NCI-H2081 treated with DMSO at 0.1 percent for 48 hours (cell line): ENCODE measurements around the gene LCLAT1.

ENCODE experiments used
- DNase-seq: peaks from one replicate; lab custom pipeline; 2025; lab: John Stamatoyannopoulos, UW

Gene LCLAT1

DNA sequence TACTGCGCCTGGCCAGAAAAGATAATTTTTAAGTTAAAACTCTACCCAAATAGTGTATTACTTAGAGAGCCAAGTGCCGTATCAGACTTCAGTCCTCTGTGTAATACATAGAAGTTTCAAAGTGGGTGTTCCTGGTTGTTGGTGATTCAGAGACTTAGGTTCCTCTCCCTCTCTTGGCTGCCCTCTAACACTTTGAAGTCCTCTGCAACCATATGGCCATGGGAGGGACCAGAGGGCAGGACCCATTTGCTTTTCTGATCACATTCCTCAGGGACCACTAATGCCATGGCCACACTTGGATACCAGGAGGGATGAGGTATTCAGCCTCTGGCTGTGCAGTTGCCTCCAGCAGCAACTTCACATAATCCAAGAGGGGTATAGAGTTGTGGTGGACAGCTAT is 228.7 kb downstream of the LCLAT1 start:
- DNase-seq, result no peak

DNA sequence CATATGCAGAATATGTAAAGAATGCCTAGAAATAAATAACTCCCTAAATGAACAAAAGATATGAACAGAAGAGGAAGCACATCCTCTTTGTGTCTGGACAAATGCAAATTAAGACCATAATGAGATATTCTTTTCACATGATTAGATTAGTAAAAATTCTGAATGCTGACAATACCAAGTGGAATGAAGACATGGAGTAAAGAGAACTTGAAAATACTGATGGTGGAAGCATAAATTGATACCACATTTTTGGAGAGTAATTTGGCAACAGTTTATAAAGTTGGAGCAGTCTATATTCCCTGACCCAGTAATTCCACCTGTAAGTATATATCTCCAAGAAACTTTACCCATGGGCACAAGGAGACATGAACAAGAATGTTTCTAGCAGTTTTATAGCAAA is 230.2 kb downstream of the LCLAT1 start:
- no peak for DNase-seq

DNA sequence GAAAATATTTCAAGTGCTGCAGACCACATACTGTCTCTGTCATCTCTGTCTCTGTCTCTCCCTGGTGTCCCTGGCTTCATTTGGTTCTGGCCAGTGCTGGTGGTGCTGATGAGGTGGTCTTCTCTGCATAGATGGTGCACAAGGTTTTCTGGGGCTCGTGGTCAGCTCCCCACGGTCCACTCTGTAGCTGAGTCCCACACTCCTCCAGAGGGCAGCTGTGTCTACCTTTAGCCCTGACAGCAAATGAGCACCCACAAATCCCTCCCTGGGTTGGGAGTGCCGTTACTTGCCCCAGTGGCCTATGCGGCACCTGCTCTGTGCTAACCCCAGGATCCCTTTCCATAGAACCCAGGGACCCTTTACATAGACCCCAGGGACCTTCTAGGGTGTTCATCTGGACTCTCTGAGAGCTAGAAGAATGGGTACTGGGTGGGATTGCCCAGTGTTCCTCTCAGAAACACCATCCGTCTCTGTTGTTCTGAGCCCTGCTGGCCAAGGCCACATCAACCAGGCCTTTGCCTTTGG is 230.9 kb downstream of the LCLAT1 start:
- no peak for DNase-seq

DNA sequence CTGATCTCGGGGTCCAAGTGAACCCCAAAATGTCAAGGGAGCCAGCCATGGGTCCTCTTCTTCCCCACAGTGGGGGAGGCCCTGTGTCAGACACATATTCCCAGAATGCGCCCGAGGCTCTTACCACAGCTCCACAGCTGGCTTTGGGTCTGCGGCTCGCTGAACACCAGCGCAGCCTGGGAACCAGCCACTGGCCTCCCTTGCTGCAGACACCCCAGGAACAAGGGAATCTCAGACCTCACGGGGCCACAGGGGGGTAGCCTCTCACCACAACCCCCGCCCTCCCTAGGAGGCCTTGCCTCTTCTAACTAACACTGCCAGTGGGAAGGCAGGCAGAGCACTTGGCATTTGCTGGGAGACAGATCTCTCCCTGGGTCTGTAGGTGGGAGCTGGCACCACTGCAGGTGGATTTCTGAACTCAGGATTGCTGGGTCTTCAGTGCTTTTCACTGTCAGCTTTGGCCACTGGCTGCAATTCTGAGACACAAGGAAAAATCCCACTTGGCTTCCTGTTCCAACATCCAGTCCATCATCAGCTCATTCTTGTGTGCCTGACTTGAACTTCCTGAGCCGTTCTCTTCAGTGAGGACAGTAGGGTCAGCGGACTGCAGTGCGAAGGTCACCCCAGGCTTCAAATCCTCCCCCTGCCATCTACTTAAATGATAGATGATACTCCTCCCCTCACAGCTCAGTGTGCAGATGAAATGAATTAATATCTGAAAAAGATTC is 231.5 kb downstream of the LCLAT1 start:
- no peak for DNase-seq

DNA sequence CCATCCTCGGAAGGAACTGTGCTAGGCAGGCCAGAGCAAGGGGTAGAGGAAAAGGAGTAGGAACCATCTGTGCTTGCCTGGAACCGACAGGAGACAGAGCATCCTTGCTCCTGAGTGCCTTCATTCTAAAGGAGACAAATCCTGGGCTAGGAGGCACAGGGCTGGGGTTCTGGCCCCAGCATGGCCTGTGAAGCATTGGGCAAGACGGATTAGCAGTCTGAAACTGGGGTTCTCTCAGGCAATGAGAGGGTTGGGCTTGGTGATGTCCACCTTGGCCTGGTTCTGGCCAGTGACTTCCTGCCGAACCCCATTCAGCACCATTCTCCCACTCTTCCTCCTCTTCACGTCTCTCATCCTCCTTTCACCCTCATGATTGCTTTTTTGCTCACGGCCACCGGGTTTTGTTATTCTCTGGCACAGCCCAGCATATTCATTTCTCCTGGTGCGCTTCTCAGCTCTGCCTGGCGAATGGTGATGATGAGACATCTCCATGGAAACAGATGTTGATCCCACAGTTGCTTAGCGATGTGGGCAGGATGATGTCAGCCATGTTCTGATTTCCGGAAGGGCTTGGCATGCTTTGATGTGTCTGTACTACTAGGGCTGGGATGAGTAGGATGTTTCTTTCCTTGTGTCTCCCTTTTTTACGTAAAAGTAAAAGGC is 232.5 kb downstream of the LCLAT1 start:
- no peak for DNase-seq

DNA sequence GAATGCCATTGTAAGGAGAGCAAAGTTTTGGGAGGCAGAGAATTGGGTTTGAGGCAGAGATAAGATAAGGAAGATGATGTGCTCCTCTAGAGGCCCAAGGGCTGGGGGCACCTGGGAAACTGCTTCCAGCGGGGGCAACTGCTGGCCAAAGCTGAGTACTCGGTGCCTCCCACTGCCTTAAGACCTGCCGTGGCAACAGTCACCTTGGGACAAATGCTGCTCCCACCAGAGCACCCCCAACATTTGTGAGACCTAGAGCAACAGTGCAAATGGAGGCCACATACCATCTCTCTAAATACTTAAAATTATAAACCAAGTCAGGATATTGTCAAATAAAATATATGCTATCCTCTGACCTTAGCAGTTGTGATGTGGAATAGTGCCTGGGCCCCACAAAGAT is 233.1 kb downstream of the LCLAT1 start:
- DNase-seq, result no peak

DNA sequence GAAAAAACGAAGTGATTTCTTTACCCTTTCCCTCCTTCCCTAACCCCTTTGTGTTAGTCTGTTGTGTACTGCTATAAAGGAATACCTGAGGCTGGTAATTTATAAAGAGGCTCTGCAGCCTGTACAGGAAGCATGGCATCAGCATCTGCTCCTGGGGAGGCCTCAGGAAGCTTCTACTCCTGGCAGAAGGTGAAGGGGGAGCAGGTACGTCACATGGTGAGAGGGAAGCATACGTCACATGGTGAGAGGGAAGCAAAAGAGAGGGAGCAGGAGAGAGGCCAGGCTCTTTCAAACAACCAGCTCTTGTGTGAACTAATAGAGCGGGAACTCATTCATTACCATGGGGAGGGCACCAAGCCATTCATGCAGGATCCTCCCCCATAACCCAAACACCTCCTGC is 234.0 kb downstream of the LCLAT1 start:
- no peak for DNase-seq

DNA sequence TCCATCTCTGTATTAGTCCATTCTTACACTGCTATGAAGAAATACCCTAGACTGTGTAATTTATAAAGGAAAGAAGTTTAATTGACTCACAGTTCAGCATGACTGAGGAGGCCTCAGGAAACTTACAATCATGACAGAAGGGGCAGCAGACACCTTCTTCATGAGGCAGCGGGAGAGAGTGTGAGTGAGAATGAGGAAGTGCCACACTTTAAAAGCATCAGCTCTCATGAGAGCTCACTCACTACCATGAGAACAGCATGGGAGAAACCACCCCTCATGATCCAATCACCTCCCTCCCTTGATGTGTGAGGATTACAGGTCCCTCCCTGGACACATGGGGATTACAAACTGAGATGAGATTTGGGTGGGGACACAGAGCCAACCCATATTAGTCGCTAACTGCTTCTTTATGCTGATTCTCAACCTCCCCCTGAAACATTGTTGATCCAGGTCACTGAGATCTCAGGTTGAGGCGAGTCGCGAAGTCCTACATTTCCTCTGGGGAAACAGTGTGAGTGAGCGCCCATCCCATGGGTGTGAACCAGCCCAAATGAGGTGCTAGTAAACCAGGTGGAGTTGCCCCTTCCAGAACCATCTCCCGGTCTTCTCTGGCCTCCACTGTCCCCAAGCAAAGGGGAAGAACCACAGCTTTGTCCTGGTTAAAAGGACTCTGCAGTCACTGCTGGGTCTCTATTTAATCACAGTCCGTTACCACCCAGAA is 236.3 kb downstream of the LCLAT1 start:
- no peak for DNase-seq

DNA sequence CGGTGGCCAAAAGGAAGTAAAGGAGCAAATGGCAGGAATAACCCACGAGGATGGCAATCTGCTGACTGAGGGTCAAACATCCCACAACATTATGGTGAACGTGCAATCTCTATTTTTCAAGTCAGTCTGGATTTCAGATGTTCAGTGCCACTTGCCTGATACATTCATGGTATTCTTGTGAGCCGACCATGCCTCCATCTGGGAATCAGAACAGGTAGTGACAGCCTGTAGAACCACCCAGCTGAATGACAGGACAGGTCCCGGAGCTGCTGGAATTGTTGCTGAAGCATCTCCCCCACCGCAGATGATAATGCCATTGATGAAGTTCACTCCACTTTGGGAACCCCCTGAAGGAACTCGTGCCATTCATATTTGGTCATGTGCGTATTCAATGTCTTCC is 237.0 kb downstream of the LCLAT1 start:
- DNase-seq, result no peak

DNA sequence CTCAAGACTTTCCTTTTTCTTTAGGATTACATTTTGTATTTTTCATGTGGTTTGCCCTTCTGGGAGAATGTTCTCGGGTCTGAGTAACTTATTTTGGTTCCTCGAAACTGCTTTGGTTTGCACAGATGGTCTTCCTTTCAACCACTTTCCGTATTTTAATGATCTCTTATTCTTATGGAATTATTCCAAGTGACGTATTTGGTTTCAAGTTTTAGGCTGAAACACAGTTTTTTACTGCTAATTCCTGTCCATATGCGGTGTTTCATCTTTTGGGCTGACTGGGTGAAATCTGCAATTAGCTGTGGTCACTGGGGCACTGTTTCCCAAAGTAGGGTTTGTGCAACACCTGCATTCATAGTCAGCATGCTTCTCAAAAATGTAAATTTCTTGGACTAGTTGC is 237.5 kb downstream of the LCLAT1 start:
- no peak for DNase-seq

DNA sequence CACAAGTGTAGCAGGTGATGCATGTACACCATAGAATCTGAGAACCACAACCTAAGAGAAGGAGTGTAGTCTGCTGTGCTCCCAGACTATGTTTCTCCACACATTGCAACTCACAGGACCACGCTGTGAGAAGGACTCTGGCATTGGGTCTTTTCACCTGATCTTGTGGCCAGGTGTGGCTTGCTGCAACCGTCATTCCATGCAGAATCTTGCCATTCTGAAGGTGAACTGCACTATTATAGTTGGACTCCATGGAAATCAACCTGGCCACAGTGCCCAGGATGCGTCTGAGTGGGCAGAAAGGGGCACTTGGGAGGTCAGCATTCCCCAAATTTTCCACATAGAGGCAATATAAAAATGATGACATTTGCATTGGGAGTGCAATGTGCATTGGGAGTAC is 237.9 kb downstream of the LCLAT1 start:
- DNase-seq, result no peak

DNA sequence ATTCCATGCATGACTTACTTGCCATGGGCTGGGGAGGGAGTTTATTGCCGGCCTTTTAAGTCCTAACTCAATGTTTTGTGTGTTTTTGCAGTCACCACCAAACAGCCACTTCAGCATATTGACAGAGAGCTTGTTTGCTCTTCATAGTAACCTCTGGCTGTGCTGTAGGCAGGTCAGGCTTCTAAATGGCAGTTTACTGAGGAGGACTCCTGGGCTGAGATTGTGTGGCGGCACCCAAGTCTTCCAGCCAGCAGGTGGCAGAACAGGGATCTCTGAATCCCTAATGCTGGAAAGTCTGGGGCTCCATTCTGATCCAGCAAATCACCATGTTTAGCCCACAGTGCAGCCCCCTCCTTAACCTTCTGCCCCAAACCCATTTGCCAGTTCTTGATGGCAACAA is 239.0 kb downstream of the LCLAT1 start:
- no peak for DNase-seq

DNA sequence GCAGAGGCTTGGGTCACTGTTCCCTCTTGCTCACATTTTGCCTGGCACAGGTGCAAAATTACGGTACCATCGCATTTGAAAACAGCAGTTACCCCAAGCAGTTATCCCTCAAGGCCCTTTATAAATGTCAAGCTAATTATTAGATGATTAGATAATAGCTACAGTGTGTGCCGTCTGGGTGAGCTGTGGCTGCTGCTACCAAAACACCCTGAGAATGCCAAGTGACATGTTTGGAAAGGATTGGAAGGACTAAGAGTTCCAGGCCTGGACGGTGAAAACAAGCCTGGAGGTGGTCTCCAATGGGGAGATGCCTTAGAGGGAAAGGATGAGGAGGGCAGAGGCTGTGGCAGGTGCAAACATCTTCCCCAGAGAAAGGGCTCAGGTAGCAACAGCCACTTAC is 239.6 kb downstream of the LCLAT1 start:
- DNase-seq, result no peak

DNA sequence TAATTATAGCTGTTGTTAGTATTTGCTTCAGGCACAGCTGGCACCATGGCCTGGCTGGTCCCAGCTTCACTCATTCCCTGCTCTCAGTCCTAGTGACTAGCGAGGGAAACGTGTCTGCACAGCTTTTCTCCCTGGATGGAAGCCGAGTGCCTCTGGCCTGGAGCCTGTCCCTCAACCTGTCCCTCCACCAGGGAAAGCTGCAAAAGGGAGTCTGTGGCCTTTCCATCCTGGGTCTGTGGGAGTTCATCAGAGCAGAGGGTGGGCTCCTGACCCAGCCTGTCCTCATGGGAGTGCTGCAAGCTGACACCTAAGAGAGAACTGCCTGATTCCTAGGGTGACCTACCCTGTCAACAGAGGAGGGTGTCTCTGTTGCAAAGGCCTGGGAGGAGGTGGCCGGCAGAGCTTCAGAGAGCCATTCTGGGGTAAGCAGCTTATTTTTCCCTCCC is 241.9 kb downstream of the LCLAT1 start:
- DNase-seq, result peak; percentile 49

DNA sequence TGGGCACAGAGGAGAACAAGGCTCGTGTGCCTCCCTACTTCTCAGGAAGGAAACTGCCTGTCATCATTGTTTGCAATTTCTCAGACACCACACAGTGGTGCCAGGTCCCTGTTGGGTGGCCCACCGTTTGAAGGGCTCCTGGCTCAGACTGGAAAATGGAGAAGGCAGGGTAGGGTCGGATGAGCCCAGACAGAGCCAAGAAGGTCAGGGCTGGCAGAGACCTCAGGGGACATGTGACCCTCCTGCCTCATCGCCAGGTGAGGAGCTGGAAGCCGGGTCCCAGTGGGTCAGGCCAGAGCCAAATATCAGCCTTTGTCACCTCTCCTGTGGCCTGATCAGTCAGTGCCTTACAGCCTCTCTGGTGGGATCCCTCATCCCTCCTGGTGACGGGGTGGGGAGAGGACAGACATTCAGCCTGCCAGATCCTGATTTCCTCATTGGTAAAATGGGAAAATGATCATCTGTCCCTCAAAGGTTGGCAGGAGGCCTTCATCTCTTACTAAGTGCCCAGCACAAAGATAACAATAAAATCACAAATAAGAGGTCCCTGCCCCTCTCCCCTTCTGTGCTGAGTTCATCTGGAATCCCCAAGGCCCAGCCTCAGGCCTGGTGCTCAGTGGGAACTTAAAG is 242.6 kb downstream of the LCLAT1 start:
- DNase-seq, result no peak

DNA sequence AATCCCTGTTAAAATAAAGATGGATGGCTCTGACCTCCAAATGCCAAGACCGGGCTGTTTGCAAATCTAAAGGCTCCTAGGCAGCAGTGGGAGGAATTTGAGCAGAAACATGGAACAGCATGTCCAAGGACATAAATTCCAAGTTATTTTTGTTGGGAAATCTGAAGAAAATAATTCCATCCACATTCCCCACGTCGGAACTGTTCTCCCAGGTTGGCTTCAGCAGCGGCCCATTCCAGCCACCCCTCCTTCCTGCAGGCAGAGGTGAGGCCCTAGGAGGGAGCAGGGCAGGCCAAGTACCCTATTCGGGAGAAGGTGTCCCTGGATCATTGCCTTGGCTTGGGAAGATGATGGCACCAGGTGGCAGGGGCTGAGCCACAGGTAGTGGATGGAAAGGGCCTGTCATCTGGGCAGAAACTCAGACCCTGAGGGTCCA is 243.1 kb downstream of the LCLAT1 start:
- no peak for DNase-seq

DNA sequence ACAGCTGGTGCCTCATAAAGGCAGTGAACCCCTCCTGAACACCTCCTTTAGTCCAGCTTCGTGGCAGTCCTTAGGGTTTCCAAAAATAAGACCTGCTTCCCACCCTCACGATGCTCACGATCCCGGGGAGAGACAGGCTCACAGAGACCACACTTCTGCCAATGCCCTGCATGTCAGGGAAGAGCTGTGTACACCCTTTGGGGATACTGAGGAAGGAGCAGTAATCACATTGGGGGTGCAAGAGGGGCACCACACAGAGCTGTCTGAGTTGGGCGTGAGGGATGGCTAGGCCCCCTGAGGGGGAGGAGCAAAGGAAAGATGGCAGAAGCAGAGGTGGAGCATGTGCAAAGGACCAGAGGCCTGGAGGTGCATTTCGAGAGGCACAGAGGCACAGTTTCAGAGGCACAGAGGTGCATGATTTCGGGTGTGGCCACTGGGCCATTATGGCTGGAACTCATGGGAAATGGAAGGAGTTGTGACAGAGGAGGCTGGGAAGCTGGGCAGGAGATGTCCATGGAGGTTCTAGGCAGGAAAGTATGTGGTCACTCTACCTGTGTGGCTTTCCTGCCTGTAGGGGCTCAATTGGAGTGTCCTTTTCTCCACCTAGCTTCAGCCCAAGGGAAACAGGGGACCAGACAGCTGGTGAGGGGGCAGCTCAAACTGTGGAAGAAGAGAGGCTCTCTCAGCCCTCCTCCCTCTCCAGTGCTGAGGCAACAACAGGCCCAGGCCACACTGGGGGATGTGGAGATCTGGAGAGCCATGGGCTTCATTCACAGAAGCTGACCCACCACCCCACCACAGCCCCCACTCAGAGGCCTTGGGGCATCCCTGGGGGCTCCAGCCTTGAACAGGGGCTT is 244.3 kb downstream of the LCLAT1 start:
- no peak for DNase-seq

DNA sequence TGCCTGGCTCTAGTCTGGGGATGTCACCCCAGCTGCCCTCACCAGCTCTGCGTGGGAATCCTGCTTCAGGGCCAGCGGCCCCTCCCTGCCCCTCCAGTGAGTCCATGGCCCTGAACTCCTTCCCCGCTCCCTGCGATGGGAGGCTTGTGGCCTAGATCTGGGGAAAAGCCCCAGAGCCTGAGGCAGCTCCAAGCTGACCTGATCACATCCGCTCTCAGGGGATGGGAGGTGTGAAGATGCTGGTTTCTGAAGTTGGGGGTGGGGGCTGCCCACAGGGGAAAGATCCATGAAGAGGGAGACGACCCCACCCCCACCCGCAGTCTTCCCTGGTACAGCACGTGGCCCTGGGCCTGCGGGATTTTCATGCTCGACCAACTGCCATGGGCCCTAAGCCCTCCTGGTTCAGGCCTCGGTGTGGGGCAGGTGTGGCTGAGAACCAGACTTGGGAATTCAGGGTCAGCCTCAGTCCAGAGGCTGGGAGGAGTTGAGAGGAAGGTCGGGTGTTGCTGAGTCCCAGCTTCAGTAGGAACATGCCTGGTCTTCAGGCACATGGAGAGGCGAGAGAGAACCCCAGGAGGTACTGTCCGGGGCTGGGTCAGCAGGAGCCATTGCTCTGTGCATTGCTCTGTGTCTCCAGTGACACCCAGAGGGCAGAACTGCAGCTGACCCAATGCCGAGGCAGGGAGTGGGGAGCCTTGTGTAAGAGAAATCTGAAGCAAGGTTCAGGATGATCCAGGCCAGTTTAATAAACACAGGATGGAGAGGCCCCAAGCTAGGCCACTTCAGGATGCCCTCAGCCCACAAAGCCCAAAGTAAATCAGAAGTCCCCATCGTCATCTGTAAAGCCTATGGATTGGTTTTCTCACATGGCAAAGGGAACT is 245.1 kb downstream of the LCLAT1 start:
- DNase-seq, result no peak

DNA sequence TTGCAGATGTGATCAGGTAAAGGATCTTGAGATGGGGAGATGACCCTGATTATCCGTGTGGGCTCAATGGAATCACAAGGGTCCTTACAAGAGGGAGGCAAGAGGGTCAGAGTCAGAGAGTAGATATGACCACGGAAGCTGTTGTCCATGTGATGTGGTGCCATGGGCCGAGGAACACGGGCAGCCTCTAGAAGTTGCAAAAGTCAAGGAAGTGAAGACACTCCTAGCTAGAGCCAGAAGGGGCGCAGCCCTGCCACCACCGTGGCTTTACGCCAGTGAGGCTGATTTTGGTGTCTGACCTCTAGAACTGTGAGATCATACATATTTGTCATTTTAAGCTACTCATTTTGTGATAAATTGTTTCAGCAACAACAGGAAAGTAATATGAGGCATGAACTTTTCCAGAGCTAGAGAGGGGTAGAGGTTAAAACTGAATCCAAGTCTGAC is 245.8 kb downstream of the LCLAT1 start:
- DNase-seq, result no peak
